DMS 273 (cell line): ENCODE measurements around the gene EPSTI1.

Experiments used
- DNase-seq: peaks from one replicate; lab custom pipeline; 2025; ENCODE audit not compliant: unreplicated experiment; lab: John Stamatoyannopoulos, UW

EPSTI1 gene

GRCh38 chr13:42971691-42972347 lies 20.2 kb downstream of the EPSTI1 start:
- DNase-seq = no peak

- DNase-seq = peak; percentile 68
Observed at GRCh38 chr13:42970824-42971690, 21.0 kb downstream of the EPSTI1 start.

GRCh38 chr13:42969565-42970172 lies 22.4 kb downstream of the EPSTI1 start:
- peak; percentile 75 for DNase-seq

GRCh38 chr13:42968906-42969305 lies 23.1 kb downstream of the EPSTI1 start:
- DNase-seq = no peak

GRCh38 chr13:42967660-42968059 lies 24.4 kb downstream of the EPSTI1 start:
- DNase-seq = no peak

GRCh38 chr13:42965281-42965680 lies 26.8 kb downstream of the EPSTI1 start:
- DNase-seq = no peak

GRCh38 chr13:42964761-42965161 lies 27.3 kb downstream of the EPSTI1 start:
- no peak for DNase-seq

- no peak for DNase-seq
Observed at GRCh38 chr13:42959615-42960014, 32.4 kb downstream of the EPSTI1 start.

GRCh38 chr13:42957881-42958280 lies 34.2 kb downstream of the EPSTI1 start:
- DNase-seq = no peak

GRCh38 chr13:42950181-42950580 lies 41.9 kb downstream of the EPSTI1 start:
- peak; percentile 65 for DNase-seq

- DNase-seq = no peak
Observed at GRCh38 chr13:42947925-42948324, 44.1 kb downstream of the EPSTI1 start.

GRCh38 chr13:42946927-42947326 lies 45.1 kb downstream of the EPSTI1 start:
- no peak for DNase-seq

- DNase-seq = peak; percentile 55
Observed at GRCh38 chr13:42929886-42930535, 62.0 kb downstream of the EPSTI1 start.

GRCh38 chr13:42926555-42926954 lies 65.5 kb downstream of the EPSTI1 start:
- DNase-seq = no peak

GRCh38 chr13:42926043-42926442 lies 66.0 kb downstream of the EPSTI1 start:
- no peak for DNase-seq

- no peak for DNase-seq
Observed at GRCh38 chr13:42925626-42926025, 66.4 kb downstream of the EPSTI1 start.

GRCh38 chr13:42924344-42924743 lies 67.7 kb downstream of the EPSTI1 start:
- no peak for DNase-seq

- DNase-seq = no peak
Observed at GRCh38 chr13:42907745-42908144, 84.3 kb downstream of the EPSTI1 start.

- no peak for DNase-seq
Observed at GRCh38 chr13:42906257-42906656, 85.8 kb downstream of the EPSTI1 start.

- no peak for DNase-seq
Observed at GRCh38 chr13:42905579-42905978, 86.5 kb downstream of the EPSTI1 start.

- DNase-seq = no peak
Observed at GRCh38 chr13:42899266-42899665, 92.8 kb downstream of the EPSTI1 start.
